GM10266 (cell line): Measurements from ENCODE around the gene RUNX2.
"Not testable (repeated sequence)": the region's sequence is repeated elsewhere in the genome, so short reads cannot be mapped to it uniquely, and the experiment has no call there.

Source experiments
- DNase-seq: peaks from one replicate; pipeline ENCODE4 v3.0.0; 2012; ENCODE audit errors: extremely low spot score
- CTCF ChIP-seq: IDR thresholded peaks from 2 replicates; pipeline ENCODE4 v1.5.1; 2012; ENCODE audit warnings: mild to moderate bottlenecking, low read depth; ENCODE audit not compliant: control insufficient read depth, insufficient read depth; ENCODE audit errors: missing control alignments

RUNX2 gene

GRCh38 chr6:45457141-45457540 is 129.0 kb downstream of the RUNX2 start:
- DNase-seq = no peak
- no peak for TF ChIP-seq CTCF

- no peak for DNase-seq
- TF ChIP-seq CTCF = no peak
Measured at GRCh38 chr6:45458672-45459071, 130.5 kb downstream of the RUNX2 start.

- no peak for DNase-seq
- no peak for TF ChIP-seq CTCF
Measured at GRCh38 chr6:45460166-45460565, 132.0 kb downstream of the RUNX2 start.

- DNase-seq = no peak
- TF ChIP-seq CTCF = no peak
Measured at GRCh38 chr6:45461486-45461885, 133.4 kb downstream of the RUNX2 start.

GRCh38 chr6:45462190-45463134 is 134.3 kb downstream of the RUNX2 start:
- no peak for TF ChIP-seq CTCF
- no peak for DNase-seq

- no peak for DNase-seq
- no peak for TF ChIP-seq CTCF
Measured at GRCh38 chr6:45464685-45465084, 136.6 kb downstream of the RUNX2 start.

- TF ChIP-seq CTCF = no peak
- no peak for DNase-seq
Measured at GRCh38 chr6:45466686-45467085, 138.6 kb downstream of the RUNX2 start.

GRCh38 chr6:45467417-45467816 is 139.3 kb downstream of the RUNX2 start:
- not testable (repeated sequence) for DNase-seq
